Measurements from ENCODE around the gene AKAP6.

Gene AKAP6

DNA sequence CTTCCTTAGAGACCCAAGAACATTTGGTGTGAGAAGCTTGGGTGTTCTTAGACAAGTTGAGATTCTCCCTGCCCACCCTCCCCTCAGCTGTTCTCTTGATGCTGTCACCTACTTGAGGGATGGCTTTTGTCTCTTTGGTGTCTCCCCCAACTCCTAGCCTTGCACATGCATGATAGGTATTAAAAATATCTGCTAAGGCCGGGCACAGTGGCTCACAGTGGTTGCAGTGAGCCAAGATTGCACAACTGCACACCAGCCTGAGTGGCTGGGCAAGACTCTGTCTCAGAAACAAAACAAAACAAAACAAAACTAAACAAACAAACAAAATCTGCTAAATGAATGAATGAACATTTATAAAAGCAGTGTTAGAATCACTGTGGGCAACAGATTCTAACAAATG, 261.1 kb downstream of the AKAP6 start:
- no peak for DNase-seq

DNA sequence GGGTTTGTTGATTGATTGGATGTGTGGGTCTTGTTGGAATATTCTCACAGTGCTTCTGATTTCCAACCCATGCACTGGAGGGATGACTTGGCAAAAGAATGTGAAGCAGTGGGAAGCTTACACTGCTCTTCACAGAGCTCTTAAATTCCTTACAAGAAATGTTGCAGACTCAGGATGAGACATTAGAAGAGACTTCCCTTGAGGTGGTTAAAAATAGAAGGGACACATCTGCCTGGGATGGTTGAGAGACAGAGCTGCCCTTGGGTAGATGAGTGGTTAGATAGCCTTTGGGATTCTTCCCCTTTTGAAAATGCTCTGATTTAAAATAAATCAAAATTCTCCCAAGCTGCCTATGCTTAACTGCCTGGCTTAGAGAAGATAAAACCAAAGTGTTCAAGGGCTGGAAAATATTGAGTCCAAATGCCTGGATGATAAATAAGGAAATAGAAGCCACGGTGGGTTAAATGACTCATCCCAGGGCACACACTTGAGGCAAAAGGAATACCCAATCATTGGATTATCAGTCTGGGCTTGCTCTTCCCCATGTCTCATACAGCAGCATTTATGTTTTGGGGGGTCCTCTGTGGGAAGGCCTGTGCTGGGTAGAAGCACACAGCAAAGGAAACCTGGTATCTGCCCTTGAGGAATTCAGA, 264.3 kb downstream of the AKAP6 start:
- DNase-seq: no peak

DNA sequence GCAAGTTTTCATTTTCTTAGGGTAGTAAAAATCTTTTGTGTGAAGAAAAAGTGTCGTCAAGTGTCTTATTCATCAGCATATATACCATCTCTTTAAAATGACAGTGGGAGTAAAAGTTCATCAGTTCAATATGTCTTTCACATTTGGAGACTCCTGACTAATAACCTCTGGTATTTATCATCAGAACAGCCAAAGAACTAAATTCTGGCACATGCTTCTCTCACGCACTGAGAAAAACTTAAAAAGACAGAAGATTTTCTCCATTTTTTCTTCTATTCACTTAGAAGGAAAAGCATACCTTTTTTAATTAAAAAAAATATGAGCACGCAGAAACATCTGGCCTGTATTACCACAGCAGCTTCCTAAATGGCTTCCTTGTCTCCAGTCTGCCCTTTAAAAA, 265.7 kb downstream of the AKAP6 start:
- no peak for DNase-seq

DNA sequence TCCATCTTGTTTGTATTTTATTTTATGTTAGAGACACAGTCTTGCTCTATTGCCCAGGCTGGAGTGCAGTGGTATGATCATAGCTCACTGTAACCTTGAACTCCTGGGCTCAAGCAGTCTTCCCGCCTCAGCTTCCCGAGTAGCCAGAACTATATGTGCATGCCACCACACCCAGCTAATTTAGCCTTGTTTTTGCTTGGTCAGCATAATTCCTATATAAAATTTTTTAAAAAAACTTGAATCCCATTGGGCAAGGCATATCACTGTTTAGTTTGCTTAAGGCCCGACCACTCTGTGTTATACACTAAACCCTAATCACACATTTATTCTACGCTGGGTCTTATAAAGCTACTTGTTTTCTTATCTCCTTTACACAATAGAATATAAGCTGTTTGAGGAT, 266.4 kb downstream of the AKAP6 start:
- DNase-seq: no peak

DNA sequence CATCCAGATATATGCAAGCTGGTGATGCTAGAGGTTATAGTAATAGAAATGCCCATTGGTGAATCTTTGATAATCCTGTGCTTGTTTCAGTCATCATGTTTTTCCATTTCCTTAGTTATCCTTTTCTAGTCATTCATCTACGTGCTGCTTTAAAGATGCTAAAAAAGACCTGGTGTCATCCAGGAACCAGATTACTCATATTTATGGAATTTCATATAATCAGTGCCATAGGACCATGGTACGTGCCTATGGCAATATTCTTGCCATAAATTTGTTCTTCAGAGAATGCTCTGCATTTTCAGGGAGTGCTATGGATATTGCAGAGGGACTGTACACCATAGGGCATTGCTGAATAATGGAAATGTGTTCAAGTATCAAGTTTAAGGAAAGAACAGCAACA, 267.3 kb downstream of the AKAP6 start:
- no peak for DNase-seq

DNA sequence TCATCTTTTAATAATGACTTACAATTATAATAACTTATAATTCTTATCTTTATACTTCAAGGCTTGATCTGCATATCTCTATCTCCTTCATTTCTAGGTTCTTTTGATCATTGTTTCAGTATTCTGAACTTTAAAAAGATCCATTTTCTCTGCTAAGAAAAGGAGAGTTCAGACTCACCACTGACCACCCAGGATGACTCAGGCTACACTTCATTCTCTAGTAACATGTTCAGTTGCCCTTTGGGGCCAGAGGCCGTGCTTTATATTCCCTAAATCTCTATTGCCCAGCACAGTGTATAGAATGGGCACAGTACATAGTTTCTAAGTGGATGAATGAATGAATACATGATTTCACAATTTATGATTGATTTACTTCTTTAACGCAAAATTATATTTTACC, 268.7 kb downstream of the AKAP6 start:
- DNase-seq: no peak

DNA sequence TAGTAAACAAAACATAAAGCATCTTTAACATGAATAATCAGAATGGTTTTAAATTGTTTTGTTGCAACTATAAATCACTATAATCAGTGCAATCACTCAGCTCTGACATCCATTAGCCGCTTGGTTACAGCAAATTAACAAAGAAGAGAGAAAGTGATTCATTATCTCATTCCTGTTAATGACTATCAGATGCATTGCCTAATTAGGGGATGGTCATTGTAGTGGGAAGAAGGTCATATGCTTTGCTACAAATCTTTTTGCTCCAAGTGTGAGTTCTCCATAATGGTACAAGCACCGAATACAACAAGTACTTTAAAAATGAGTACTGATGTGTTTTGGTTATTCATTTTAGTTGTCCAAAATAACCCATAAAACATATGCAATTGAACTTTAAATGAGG, 272.0 kb downstream of the AKAP6 start:
- no peak for DNase-seq

DNA sequence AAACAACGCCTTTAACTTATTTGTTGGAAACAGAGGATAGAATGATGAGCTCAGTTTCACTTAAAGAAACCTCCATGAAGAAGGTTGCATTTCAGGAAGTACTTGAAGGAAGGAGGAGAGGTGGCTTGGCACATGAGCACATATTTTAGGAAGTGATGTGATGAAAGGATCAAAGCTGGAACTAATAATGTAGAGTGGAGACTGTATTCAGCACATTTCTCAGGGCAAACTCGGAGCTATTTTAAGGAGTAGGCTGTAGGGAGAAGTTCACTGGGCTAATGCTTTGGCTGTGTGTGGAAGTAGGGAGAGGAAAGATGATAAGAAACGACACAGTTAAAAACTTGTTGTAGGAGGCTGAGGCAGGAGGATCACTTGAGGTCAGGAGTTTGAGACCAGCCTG, 272.8 kb downstream of the AKAP6 start:
- no peak for DNase-seq

DNA sequence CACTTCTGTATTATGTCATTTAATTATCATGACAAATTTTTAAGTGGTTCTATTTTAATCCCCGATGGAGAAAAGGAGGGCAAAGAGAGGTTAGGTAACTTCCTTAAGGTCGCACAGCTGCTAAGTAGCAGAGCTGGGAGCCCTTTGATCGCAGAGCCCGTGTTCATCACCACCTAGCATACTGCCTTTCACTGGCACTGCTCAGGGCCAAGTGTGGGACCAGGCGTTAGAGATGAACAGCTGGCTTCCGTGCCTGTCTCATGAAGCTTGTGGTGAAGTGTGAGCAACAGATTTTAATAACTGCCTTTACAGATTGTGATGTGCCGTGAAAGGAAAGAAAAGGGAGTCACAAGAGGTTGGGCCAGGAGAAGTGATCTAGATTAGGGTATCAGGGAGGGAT, 273.6 kb downstream of the AKAP6 start:
- DNase-seq: no peak

DNA sequence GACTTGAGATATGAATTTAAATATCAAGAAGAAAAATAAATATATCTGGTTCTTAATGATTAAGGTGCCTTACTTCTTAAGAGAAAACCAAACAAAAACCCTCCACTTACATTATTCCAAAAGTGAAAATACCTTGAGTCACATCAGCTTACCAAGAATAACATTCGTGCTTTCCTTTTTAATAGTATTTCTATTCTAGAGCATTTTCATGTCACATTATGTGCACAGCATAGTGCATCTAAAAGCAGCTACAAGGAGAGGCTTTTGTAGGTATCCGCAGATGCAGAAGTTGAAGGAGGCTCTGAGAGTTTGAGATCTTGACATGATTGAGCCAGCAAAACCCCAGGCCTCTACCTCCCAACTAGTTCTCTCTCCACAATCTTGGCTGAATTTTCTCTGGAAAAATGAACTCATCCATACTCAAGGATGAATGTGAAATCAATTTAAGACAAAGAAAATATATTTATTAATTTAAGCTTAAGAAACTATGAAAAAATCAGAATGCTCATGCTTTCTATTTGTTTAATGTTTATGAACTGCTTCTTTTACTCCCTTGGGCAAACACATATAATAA, 275.0 kb downstream of the AKAP6 start:
- no peak for DNase-seq

DNA sequence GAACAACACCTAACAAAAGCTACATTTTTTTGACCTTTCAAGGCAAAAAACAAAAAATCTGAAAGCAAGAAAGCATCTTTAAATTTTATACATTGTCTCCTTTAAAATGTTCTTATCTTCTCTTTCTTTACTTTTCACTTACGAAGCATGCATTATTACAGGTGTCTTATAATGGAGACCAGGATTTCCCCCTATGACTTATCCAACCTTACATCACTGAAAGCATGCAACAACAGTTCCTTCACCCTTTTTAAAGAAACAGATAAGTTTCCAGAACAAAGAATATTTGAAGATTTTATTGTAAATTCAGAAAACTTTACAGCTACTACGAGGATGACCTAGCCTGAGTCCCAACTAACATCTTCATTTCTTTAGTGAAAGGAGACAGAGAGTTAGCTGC, 277.2 kb downstream of the AKAP6 start:
- DNase-seq: no peak

DNA sequence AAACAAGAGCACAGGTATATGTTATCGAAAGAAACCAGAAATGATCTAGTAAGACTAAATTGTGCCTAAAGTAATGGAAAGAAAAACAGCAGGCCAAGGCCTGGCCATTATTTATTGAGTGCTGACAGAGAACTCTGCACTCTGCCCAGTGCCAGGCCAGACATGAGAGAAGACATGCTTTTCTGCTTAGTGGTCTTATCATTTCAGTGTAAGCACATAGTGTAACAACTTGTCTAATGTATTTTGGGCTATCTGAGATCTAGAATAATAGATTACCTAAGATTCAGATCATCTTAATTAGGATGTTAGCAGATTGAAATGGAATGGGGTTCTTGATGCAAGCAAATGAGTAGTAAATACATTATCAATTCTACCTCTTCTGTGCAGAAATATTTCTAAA, 278.3 kb downstream of the AKAP6 start:
- no peak for DNase-seq

DNA sequence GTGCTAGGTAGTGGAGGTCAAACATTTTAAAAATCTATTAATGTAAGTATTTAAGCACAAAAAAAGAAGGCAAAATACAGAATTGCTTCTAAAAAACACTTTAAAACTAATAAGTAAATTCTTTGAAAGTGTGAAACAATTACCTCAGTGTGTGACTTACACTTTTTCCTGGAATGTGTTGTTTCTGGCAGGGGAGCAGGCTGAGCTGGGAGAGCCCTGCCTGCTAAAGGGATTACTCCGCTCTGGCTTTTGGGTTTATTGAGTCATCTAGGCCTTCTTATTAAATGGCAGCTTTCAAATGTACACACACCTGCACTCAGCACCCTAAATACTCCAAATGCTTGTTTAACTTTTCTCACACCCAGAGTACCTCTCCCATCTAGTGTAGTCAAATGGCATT, 279.8 kb downstream of the AKAP6 start:
- DNase-seq: peak in 1 of 14 donors; percentile 6

DNA sequence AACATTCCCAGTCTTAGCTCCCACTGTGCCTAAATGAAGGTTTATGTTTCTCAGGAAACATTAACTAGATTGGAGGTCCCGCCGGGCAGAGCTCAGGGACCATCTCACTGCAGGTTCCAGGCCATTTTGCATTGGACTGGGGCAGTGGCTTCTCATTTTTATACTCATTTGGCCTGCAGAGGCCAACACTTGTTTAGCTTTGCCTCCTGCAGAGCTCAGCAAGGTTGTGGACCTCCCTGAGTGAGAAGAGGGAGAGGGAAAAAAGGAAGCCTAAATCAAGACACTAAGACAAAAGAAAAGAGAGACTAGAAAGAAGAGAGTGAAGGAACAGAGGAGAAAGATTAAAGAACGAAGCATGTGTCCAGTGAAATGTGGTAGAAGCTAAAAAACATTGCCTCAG, 280.3 kb downstream of the AKAP6 start:
- no peak for DNase-seq

DNA sequence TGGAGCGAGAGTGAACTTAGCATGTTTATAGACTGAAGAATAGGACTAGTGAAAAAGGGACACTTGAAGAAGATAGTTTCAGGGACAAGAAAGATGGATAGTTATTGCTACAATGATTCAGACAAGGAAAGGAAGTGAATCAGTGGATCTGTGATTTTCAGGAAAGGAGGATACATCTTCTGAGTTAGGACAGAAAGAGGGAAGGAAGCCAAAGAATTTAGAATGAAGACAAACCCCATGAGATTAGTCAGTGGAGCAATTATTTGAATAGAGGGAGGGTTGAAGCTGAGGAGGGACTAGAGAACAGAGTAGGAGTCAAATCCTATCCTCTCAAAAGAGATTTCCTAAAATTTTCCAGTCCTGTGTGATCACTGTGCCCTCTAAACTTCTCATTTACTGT, 282.7 kb downstream of the AKAP6 start:
- no peak for DNase-seq

DNA sequence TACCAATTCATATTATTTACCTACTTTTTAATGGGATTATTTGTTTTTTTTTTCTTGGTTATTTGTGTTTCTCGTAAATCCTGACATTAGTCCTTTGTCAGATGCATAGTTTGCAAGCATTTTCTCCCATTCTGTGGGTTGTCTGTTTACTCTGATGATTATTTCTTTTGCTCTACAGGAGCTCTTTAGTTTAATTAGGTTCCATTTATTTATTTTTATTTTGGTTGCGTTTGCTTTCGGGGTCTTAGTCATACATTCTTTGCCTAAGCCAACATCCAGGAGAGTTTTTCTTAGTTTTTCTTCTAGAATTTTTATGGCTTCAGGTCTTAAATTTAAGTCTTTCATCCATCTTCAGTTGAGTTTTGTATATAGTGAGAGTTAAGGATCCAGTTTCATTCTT, 289.9 kb downstream of the AKAP6 start:
- DNase-seq: no peak

DNA sequence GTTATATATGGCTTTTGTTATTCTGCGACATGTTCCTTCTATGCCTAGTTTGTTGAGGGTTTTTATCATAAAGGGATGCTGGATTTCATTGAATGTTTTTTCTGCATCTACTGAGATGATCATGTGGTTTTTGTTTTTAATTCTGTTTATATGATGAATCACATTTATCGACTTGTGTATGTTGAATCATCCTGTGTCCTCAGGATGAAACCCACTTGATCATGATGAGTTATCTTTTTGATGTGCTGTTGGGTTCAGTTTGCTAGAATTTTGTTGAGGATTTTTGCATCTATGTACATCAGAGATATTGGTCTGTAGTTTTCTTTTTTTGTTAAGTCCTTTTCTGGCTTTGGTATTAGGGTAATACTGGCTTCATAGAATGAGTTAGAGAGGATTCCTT, 291.2 kb downstream of the AKAP6 start:
- DNase-seq: no peak

DNA sequence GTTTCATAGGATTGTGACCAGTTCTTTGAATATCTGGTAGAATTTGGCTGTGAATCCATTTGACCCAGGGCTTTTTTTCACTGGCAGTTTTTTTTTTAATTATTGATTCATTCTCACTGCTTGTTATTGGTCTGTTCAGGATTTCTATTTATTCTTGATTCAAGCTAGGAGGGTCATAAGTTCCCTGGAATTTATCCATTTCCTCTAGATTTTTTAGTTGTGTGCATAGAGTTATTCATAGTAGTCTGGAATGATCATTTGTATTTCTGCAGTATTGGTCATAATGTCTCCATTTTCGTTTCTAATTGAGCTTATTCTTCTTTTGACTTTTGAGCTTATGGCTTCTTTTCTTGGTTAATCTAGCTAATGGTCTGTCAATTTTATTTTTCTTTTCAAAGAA, 291.6 kb downstream of the AKAP6 start:
- DNase-seq: no peak

DNA sequence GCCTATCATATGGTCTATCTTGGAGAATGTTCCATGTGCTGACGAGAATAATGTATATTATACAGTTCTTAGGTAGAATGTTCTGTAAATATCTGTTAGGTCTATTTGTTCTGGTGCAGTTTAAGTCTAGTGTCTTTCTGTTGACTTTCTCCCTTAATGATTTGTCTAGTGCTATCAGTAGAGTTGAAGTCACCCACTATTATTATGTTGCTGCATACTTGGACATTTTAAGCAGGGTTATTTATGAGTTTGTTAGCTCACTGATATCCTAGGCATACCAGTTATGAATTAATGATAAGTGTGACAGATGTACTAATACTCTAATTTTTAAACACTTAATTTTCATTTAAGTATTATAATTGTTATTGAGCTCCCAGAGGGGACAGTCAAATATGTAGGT, 292.5 kb downstream of the AKAP6 start:
- DNase-seq: no peak

DNA sequence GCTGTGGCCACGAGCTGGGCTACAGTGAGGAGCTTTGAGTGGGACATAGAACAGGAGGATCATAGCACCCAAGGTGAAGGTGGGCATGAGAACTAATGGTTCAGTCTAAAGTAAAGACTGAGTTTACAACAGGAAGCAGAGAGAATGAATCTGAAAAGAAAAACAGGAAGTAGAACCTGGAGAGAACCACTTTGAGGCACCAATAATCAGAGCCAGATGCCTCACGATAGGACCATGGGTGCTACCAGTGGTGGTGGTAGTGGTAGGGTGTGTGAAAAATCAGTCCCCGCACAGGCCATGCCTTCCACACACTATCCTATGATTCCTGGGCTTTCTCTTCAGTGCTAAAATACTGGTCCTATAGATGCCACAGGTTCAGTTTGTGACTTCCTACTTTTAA, 293.6 kb downstream of the AKAP6 start:
- DNase-seq: no peak

DNA sequence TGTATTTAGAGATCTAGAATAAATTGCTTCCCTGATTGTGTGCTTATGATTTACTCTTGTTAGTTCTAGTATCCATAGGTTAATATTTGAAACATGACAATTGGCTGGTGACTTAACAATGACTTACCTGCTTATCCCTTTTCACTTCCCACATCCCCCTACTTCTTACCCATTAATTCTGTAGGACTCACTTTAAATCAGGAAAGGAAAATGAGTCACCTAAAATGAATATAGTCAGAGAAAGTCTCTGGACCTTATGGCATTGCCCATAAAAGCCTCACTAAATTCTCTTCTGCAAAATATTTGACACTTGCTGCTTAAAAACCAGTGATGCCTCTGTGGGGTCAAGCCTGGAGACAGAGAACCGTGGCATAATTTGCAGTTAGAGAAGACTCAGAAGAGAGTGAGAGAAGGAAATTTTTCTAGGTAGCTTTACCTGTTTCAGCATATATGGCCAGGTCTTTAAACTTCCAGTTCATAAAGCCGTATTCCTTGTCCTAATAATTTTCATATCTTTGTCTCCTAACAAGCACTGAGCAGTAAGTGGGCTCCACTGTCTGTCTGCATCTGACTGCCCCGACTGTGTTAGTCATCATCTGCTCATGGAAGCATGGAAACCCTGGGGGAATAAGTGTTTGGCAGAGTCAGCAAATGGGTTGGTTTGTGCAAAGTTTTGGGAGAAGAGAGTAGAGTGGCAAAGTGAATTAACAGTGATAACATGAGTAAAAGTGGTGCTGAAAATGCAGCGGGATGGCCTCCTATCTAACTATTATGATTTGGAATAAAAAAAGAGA, 294.4 kb downstream of the AKAP6 start:
- no peak for DNase-seq

DNA sequence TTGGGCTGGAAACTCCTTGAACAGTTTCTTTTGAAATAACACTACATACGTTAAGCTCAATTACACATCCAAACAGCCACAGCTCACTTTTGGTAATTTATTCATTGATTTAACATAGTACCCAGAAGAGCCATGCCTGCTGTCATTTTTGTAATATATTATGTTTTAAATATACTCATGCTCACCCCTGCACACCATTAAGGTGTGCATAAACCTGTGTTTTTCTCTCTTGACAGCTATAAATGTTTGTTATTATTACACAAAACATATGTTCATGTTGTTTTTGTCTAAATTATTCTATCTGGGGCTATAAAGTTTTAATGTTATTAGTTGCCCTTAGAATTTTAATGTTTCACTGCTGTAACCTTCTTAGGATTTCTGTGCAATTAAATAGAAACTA, 296.1 kb downstream of the AKAP6 start:
- DNase-seq: no peak

DNA sequence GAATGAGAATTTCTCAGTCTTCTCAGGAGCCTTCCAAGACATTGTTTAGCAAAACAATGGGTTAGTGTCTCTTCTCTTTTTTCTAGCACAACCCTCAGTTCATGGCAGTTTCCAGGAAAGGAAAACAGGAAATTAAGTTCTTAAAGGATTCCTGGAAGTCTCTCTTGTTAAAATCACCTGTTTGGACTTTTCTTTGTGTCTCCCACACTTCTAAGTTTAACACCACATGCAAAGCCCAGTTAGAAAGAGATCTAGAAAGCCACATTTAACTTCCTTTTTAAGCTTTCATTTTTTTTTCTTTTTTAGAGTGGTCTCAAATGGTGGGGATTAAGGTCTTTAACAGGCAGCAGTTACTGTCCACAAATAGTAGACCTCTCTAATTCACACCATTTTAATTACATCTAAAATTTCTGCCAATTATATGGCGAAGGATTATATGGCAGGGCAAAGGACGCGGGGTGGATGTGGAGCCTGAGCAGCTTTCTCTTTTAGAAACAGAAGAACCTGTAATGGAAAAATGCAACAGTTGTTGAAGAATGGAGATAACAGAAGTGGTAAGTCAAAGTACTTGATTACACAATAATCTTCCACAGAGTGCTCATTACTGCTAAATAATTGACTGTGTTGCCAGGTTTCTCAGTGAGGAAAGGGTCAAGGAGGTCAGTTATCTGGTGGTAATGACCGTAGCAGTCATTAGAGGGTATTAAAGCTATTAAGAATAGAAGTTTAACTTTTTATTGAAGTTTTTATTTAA, 298.6 kb downstream of the AKAP6 start:
- no peak for DNase-seq
